Stomach (tissue), 9 donors: Measurements from ENCODE around the gene GALP. TPM values are rescaled to one million over a fixed set of nuclear protein-coding genes. Genes with fewer than 3 reads are reported as not detected.

Source experiments
- DNase-seq, 2 donors: peaks; one replicate each; pipeline versions ENCODE4 v3.0.0 to v3.0.0-alpha.2; 2013 to 2019
- H3K27ac ChIP-seq, 5 donors: fragments of 200-600 bp in 4 of 5; sonication (generic) in 4 of 5; one replicate each; pipeline ENCODE4 v1.5.1; 2013 to 2019; ENCODE audit warnings: mild to moderate bottlenecking in 1 of 5, moderate library complexity in 1 of 5
- H3K27me3 ChIP-seq, 3 donors: fragments of 200-600 bp; sonication (generic); one replicate each; pipeline ENCODE4 v1.5.1; 2017 to 2019; ENCODE audit warnings: mixed run types in 1 of 3
- H3K36me3 ChIP-seq, 4 donors: fragments of 200-600 bp; sonication (generic); 1 replicate in 3 of 4; 2 replicates in 1 of 4; pipeline ENCODE4 v1.5.1; 2016 to 2019
- H3K4me1 ChIP-seq, 4 donors: fragments of 200-600 bp; sonication (generic); one replicate each; pipeline ENCODE4 v1.5.1; 2016 to 2019
- H3K4me3 ChIP-seq, 4 donors: fragments of 200-600 bp; sonication (generic) in 3 of 4; one replicate each; pipeline ENCODE4 v1.5.1; 2016 to 2019; ENCODE audit warnings: mild to moderate bottlenecking in 1 of 4
- H3K9me3 ChIP-seq, 4 donors: fragments of 200-600 bp; sonication (generic); one replicate each; pipeline ENCODE4 v1.5.1; 2016 to 2019
- CTCF ChIP-seq, 7 experiments: fragments of 450-650 bp in 4 of 7; fragments of 200-600 bp in 3 of 7; sonication (generic) in 3 of 7; IDR thresholded peaks; one replicate each; pipeline ENCODE4 v1.5.1; 2016 to 2019; ENCODE audit warnings: antibody characterized with exemption in 7 of 7, control low read depth in 2 of 7, mild to moderate bottlenecking in 1 of 7
- EP300 ChIP-seq: sonication (generic); formaldehyde crosslinking; IDR thresholded peaks from one replicate; pipeline ENCODE4 v1.6.1; 2017; ENCODE audit warnings: antibody characterized with exemption
- POLR2A ChIP-seq, 4 donors: fragments of 450-650 bp; IDR thresholded peaks; one replicate each; pipeline ENCODE4 v1.6.1; 2016; ENCODE audit warnings: antibody characterized with exemption in 4 of 4, control low read depth in 2 of 4, mild to moderate bottlenecking in 1 of 4, moderate library complexity in 1 of 4
- POLR2AphosphoS5 ChIP-seq, 3 donors: sonication (generic); formaldehyde crosslinking; IDR thresholded peaks; one replicate each; pipeline ENCODE4 v1.6.1; 2016; ENCODE audit warnings: antibody characterized with exemption in 3 of 3
- WGBS, 5 donors: extraction: QIAGEN DNeasy Blood & Tissue Kit in 3 of 5; methylation state at CpG; one replicate each; pipeline versions ENCODE4 v1.1.5 to v1.1.7; 2013 to 2018; 5-methylcytosine and 5-hydroxymethylcytosine counted together
- intact Hi-C: fragments of 100-400 bp; cut with DNase I; formaldehyde crosslinking; loops from one replicate; pipeline ENCODE4 v1.15.1; 2023; ENCODE audit warnings: low total_unique reads
- polyA plus RNA-seq, 3 donors: library from polyadenylated mRNA; stranded (reverse); fragments of 200-250 nt; gene quantifications; one replicate each; pipeline ENCODE4 v1.2.3, GENCODE V29; 2013
- total RNA-seq, 5 donors: library from RNA; depleted of rRNA; stranded (reverse); fragments of >200 nt; gene quantifications; one replicate each; pipeline versions ENCODE4 v1.1.0 to v1.2.3, GENCODE V29; 2014 to 2016
- donor health status: healthy with polysubstance abuse.
- donor health status: Bipolar disorder and iron deficiency.
- donor health status: healthy.

GALP gene
- total and polyA plus RNA-seq, 8 donors = not detected

GRCh38 chr19:56159622-56160271 lies 16.1 kb upstream of the GALP start:
- Histone ChIP-seq H3K9me3 (no peaks in the 10 kb centered on the region), H3K36me3 (peaks cover 29 to 70% (median 68%) of the 10 kb centered on the region in 4 donors), H3K27ac (no peak overlapping the region), H3K4me3 (no peak overlapping the region), H3K4me1 (peaks cover 0 to 5% (median 0%) of the 10 kb centered on the region in 4 donors), H3K27me3 (no peaks in the 10 kb centered on the region)
- no peak for DNase-seq
- WGBS, 5 donors = 95 to 99% (median 96%) methylated on average over 29 to 69 of the region's 69 CpGs
- intact Hi-C loops = loop anchor here (5.0 kb wide), 1 partner anchor 62 kb away; no protein-coding TSS in a partner anchor
- no peak for TF ChIP-seq POLR2A (IDR thresholded peaks at IDR 0.05)

- intact Hi-C loops = loop anchor here (5.0 kb wide), 1 partner anchor 64 kb away; no protein-coding TSS in a partner anchor
- Histone ChIP-seq H3K4me1 (peaks cover 0 to 5% (median 0%) of the 10 kb centered on the region in 4 donors), H3K4me3 (no peak overlapping the region), H3K27me3 (no peaks in the 10 kb centered on the region), H3K36me3 (peaks cover 22 to 52% (median 51%) of the 10 kb centered on the region in 4 donors), H3K9me3 (no peaks in the 10 kb centered on the region), H3K27ac (no peak overlapping the region)
- DNase-seq = no peak
- 70 to 90% (median 83%) methylated on average over 10 to 11 of the region's 11 CpGs for WGBS, 5 donors
- no peak for TF ChIP-seq POLR2AphosphoS5 (IDR thresholded peaks at IDR 0.05)
- TF ChIP-seq EP300 = no peak
- TF ChIP-seq POLR2A (IDR thresholded peaks at IDR 0.05) = no peak
- no peak for TF ChIP-seq CTCF (IDR thresholded peaks at IDR 0.05)
Observed at GRCh38 chr19:56161534-56161933, 14.3 kb upstream of the GALP start.

GRCh38 chr19:56162258-56162657 lies 13.6 kb upstream of the GALP start:
- no peaks in the 10 kb centered on the region for H3K4me1 ChIP-seq
- H3K27ac ChIP-seq = no peak overlapping the region
- TF ChIP-seq POLR2AphosphoS5 (IDR thresholded peaks at IDR 0.05) = no peak
- no peak for TF ChIP-seq CTCF (IDR thresholded peaks at IDR 0.05)
- TF ChIP-seq EP300 = no peak
- TF ChIP-seq POLR2A (IDR thresholded peaks at IDR 0.05) = no peak
- peaks cover 22 to 44% (median 44%) of the 10 kb centered on the region in 4 donors for H3K36me3 ChIP-seq
- no peaks in the 10 kb centered on the region for H3K27me3 ChIP-seq
- no peak overlapping the region for H3K4me3 ChIP-seq
- no peak for DNase-seq
- intact Hi-C loops = loop anchor here (5.0 kb wide), 1 partner anchor 65 kb away; no protein-coding TSS in a partner anchor
- no peaks in the 10 kb centered on the region for H3K9me3 ChIP-seq
- WGBS, 5 donors = 59 to 78% (median 67%) methylated on average over 9 of the region's 9 CpGs

- WGBS, 5 donors = 83 to 95% (median 88%) methylated on average over 13 of the region's 13 CpGs
- intact Hi-C loops = loop anchor here (5.0 kb wide), 1 partner anchor 66 kb away; no protein-coding TSS in a partner anchor
Observed at GRCh38 chr19:56163097-56163496, 12.7 kb upstream of the GALP start.

More at GRCh38 chr19:56163097-56163496, 12.7 kb upstream of the GALP start:
- H3K36me3 ChIP-seq = peaks cover 22 to 36% (median 35%) of the 10 kb centered on the region in 4 donors
- H3K27me3 ChIP-seq = no peaks in the 10 kb centered on the region
- no peak overlapping the region for H3K27ac ChIP-seq
- TF ChIP-seq CTCF (IDR thresholded peaks at IDR 0.05) (no peak), POLR2A (IDR thresholded peaks at IDR 0.05) (no peak), EP300 (no peak), POLR2AphosphoS5 (IDR thresholded peaks at IDR 0.05) (no peak)
- no peak for DNase-seq
- no peaks in the 10 kb centered on the region for H3K9me3 ChIP-seq
- H3K4me3 ChIP-seq = no peak overlapping the region
- H3K4me1 ChIP-seq = no peaks in the 10 kb centered on the region
